Uterus (tissue), 4 donors: Measurements from ENCODE around the gene LIMS2. TPM values are rescaled to one million over a fixed set of nuclear protein-coding genes. Genes with fewer than 3 reads are reported as not detected.

Experiments used
- DNase-seq, 2 donors: peaks; one replicate each; pipeline ENCODE4 v3.0.0-alpha.2; 2019 to 2020
- H3K27ac ChIP-seq, 2 donors: fragments of 200-600 bp; sonication (generic); 1 replicate in 1 of 2; 2 replicates in 1 of 2; pipeline ENCODE4 v1.5.1; 2016 to 2018
- H3K27me3 ChIP-seq, 2 donors: fragments of 200-600 bp; sonication (generic); one replicate each; pipeline ENCODE4 v1.5.1; 2018 to 2019; ENCODE audit warnings: control low read depth in 1 of 2
- H3K36me3 ChIP-seq, 2 donors: fragments of 200-600 bp; sonication (generic); one replicate each; pipeline ENCODE4 v1.5.1; 2019; ENCODE audit warnings: control low read depth in 1 of 2
- H3K4me1 ChIP-seq, 2 donors: fragments of 200-600 bp; sonication (generic); one replicate each; pipeline ENCODE4 v1.5.1; 2018 to 2019; ENCODE audit warnings: control low read depth in 1 of 2
- H3K4me3 ChIP-seq, 2 donors: fragments of 200-600 bp; sonication (generic); 1 replicate in 1 of 2; 2 replicates in 1 of 2; pipeline ENCODE4 v1.5.1; 2018 to 2019; ENCODE audit warnings: mild to moderate bottlenecking in 1 of 2
- H3K9me3 ChIP-seq, 2 donors: fragments of 200-600 bp; sonication (generic); one replicate each; pipeline ENCODE4 v1.5.1; 2019; ENCODE audit warnings: control low read depth in 1 of 2
- CTCF ChIP-seq, 4 experiments: fragments of 200-600 bp in 2 of 4; fragments of 450-650 bp in 2 of 4; sonication (generic) in 2 of 4; IDR thresholded peaks; one replicate each; pipeline ENCODE4 v1.5.1; 2016 to 2019; ENCODE audit warnings: antibody characterized with exemption in 4 of 4, mild to moderate bottlenecking in 2 of 4, moderate library complexity in 1 of 4
- POLR2A ChIP-seq, 2 donors: fragments of 450-650 bp; IDR thresholded peaks; one replicate each; pipeline ENCODE4 v1.6.1; 2016; ENCODE audit warnings: antibody characterized with exemption in 2 of 2, mild to moderate bottlenecking in 1 of 2, moderate library complexity in 1 of 2
- intact Hi-C: fragments of 100-400 bp; cut with DNase I; formaldehyde crosslinking; loops from one replicate; pipeline ENCODE4 v1.15.1; 2023; ENCODE audit warnings: low total_unique reads
- total RNA-seq, 4 donors: library from RNA; depleted of rRNA in 3 of 4; stranded (reverse); fragments of >200 nt in 3 of 4; gene quantifications; one replicate each; pipeline versions ENCODE4 v1.1.0 to v1.2.4, GENCODE V29; 2014 to 2023
- donor health status: DM: yes; HTN: yes; CAD: no.

The LIMS2 gene
- total RNA-seq, 4 donors from 2014 or later, result 15.8 to 298 (median 66.2) TPM

DNA sequence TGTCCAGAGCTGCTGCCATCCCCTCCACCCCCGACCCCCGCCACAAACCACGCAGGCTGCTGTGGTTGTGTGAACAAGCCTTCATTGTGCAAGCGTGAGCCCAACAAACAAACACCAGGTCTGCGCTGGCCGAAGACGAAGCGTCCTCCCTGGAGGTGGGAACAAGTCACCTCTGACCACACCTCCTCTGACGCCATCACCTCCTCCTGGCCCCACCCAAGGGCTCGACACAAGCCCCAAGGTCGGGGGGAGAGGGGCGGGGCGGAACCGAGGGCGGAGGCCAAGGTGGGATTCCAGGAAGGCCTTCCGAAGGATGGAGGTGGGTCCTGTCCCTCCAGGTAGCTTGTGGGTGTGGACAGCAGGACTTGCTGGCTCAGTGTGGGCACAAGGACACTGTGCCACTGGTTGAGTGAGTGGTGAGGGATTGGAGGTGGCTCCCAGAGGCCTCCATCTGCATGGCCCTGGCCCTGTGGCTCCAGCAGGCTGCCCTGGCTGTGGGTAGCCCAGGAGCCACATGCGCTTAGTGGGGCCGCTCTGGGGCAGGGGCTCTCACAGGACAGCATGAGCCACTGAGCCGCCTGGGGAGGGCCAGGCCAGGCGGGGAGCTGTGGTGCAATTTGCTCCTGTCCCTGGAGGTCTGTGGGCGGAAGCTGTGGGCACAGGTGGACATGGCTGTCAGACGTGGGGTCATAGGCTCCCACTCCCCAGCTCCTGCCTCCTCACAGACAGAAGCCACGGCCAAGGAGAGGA is 36.8 kb downstream of the LIMS2 start:
- peaks cover 6 to 10% of the 10 kb centered on the region in 2 donors for H3K4me1 ChIP-seq
- no peaks in the 10 kb centered on the region for H3K36me3 ChIP-seq
- H3K9me3 ChIP-seq, result no peaks in the 10 kb centered on the region
- TF ChIP-seq CTCF (IDR thresholded peaks at IDR 0.05) (no peak), POLR2A (IDR thresholded peaks at IDR 0.05) (no peak)
- H3K4me3 ChIP-seq, result no peak overlapping the region
- peak in 1 of 2 donors; percentile 69 for DNase-seq
- no peaks in the 10 kb centered on the region for H3K27me3 ChIP-seq
- H3K27ac ChIP-seq, result peak overlapping the region; percentile 88 to 92
- intact Hi-C loops, result no loop called here

- intact Hi-C loops, result no loop called here
These were observed 37.5 kb downstream of the LIMS2 start for GRCh38 chr2:127637725-127638252.

DNA sequence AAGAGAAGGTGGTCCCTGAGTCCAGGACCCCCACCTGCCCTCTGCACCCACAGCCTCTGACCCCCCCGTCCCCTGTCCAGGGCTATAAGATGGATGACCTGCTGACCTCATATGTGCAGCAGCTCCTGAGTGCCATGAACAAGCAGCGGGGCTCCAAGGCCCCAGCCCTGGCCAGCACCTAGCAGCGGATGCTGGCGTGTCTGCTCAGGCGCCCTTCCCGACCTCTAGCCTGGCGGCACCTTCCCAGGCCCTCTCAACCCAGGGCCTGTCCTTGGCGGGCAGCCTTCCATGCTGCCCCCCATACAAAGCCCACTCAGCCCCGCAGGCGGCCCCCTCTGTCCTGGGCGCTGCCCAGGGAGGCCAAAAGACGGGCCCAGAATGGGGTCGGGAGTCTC is 38.1 kb downstream of the LIMS2 start:
- Histone ChIP-seq H3K36me3 (no peaks in the 10 kb centered on the region), H3K4me1 (peaks cover 6 to 10% of the 10 kb centered on the region in 2 donors), H3K27me3 (no peaks in the 10 kb centered on the region), H3K27ac (peak overlapping the region; percentile 88 to 92), H3K9me3 (no peaks in the 10 kb centered on the region), H3K4me3 (no peak overlapping the region)
- no peak for DNase-seq
- TF ChIP-seq POLR2A (IDR thresholded peaks at IDR 0.05) (no peak), CTCF (IDR thresholded peaks at IDR 0.05) (no peak)
- intact Hi-C loops, result no loop called here

More at GRCh38 chr2:127637725-127638252, 37.5 kb downstream of the LIMS2 start:
- DNase-seq, result peak; percentile 52 to 73
- TF ChIP-seq CTCF (IDR thresholded peaks at IDR 0.05) (no peak), POLR2A (IDR thresholded peaks at IDR 0.05) (no peak)
- Histone ChIP-seq H3K36me3 (no peaks in the 10 kb centered on the region), H3K9me3 (no peaks in the 10 kb centered on the region), H3K4me1 (peaks cover 6 to 10% of the 10 kb centered on the region in 2 donors), H3K27ac (peak overlapping the region; percentile 88 to 92), H3K4me3 (no peak overlapping the region), H3K27me3 (no peaks in the 10 kb centered on the region)

DNA sequence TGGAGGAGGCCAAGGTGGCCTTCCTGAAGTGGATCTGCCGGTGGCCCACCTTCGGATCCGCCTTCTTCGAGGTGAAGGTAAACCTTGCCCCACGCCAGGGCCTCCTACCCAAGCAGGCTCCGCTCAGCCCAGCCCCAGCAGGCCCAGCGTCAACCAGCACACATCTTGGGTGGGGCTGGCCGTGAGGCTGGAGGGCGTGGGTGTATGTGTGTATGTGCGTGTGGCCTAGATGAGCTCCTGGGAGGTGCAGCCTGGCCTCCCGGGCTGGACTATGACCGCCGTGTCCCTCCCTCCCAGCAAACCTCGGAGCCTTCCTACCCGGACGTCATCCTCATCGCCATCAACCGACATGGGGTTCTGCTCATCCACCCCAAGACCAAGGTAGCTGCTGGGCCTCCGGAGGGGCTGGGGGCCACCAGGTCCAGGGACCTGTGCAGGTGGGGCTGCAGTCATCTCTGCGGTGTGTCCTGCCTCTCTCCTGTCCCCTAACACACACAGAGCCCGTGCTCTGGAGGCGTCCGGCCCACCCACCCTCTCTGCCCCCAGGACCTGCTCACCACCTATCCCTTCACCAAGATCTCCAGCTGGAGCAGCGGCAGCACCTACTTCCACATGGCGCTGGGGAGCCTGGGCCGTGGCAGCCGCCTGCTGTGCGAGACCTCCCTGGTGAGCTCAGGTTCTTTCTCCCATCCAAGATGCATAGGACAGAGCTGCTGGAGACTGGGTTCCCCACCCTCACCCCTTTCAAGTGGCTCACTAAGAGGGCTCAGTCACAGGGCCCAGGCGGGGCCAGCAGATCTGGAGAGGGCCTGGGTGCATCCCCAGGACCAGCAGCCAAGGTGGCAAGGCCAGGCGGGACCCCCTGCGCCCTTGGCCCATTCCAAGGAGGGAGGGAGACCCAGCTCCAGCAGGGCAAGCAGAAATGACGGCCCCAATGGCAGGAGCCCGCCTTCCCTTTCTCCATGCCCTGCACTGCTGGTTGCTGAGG is 38.8 kb downstream of the LIMS2 start:
- Histone ChIP-seq H3K4me3 (no peak overlapping the region), H3K9me3 (no peaks in the 10 kb centered on the region), H3K36me3 (no peaks in the 10 kb centered on the region), H3K4me1 (peaks cover 6 to 10% of the 10 kb centered on the region in 2 donors), H3K27ac (peak overlapping the region; percentile 88 to 92), H3K27me3 (no peaks in the 10 kb centered on the region)
- TF ChIP-seq POLR2A (IDR thresholded peaks at IDR 0.05) (no peak), CTCF (IDR thresholded peaks at IDR 0.05) (no peak)
- DNase-seq, result no peak
- intact Hi-C loops, result no loop called here
